Ishikawa (cell line): ENCODE results near the gene POFUT1.

Source experiments
- CEBPB ChIP-seq: IDR thresholded peaks from 2 replicates; pipeline ENCODE4 v1.6.1; 2012
- CREB1 ChIP-seq: IDR thresholded peaks from 2 replicates; pipeline ENCODE4 v1.6.1; 2012; ENCODE audit warnings: low read depth
- EGR1 ChIP-seq: IDR thresholded peaks from 2 replicates; pipeline ENCODE4 v1.6.1; 2012
- EP300 ChIP-seq: IDR thresholded peaks from 2 replicates; pipeline ENCODE4 v1.6.1; 2012; ENCODE audit warnings: borderline replicate concordance
- FOXM1 ChIP-seq: IDR thresholded peaks from 2 replicates; pipeline ENCODE4 v1.6.1; 2012; ENCODE audit warnings: low read depth, borderline replicate concordance
- MAX ChIP-seq: IDR thresholded peaks from 2 replicates; pipeline ENCODE4 v1.6.1; 2012
- NFIC ChIP-seq: IDR thresholded peaks from 2 replicates; pipeline ENCODE4 v1.6.1; 2012
- RAD21 ChIP-seq: IDR thresholded peaks from 2 replicates; pipeline ENCODE4 v1.6.1; 2012; ENCODE audit warnings: low read depth
- REST ChIP-seq: IDR thresholded peaks from 2 replicates; pipeline ENCODE4 v1.6.1; 2012; ENCODE audit warnings: low read depth, mild to moderate bottlenecking
- TAF1 ChIP-seq: IDR thresholded peaks from 2 replicates; pipeline ENCODE4 v1.6.1; 2012; ENCODE audit warnings: low read depth, mild to moderate bottlenecking
- TCF12 ChIP-seq: IDR thresholded peaks from 2 replicates; pipeline ENCODE4 v1.6.1; 2012; ENCODE audit warnings: low read depth
- TEAD4 ChIP-seq: IDR thresholded peaks from 2 replicates; pipeline ENCODE4 v1.6.1; 2012
- USF1 ChIP-seq: IDR thresholded peaks from 2 replicates; pipeline ENCODE4 v1.6.1; 2012
- YY1 ChIP-seq: IDR thresholded peaks from 2 replicates; pipeline ENCODE4 v1.6.1; 2012; ENCODE audit warnings: low read depth
- ZBTB7A ChIP-seq: IDR thresholded peaks from 2 replicates; pipeline ENCODE4 v1.6.1; 2012; ENCODE audit warnings: low read depth

Gene POFUT1

GRCh38 chr20:32190616-32191415 lies 16.9 kb upstream of the POFUT1 start:
- TF ChIP-seq TCF12: no peak
- TF ChIP-seq ZBTB7A: no peak
- no peak for TF ChIP-seq FOXM1
- TF ChIP-seq CREB1: no peak
- TF ChIP-seq EP300: no peak
- TF ChIP-seq USF1: no peak
- no peak for TF ChIP-seq NFIC
- TF ChIP-seq TAF1: no peak
- no peak for TF ChIP-seq RAD21
- no peak for TF ChIP-seq TEAD4
- TF ChIP-seq EGR1: no peak
- TF ChIP-seq YY1: no peak
- no peak for TF ChIP-seq CEBPB
- no peak for TF ChIP-seq MAX
- no peak for TF ChIP-seq REST

- TF ChIP-seq NFIC (no peak), USF1 (no peak), TEAD4 (no peak), CEBPB (no peak), EP300 (no peak), EGR1 (no peak), CREB1 (no peak), TCF12 (no peak), YY1 (no peak), TAF1 (no peak), RAD21 (no peak), ZBTB7A (no peak), MAX (no peak)
These were observed 16.3 kb upstream of the POFUT1 start for GRCh38 chr20:32191422-32191821.

- TF ChIP-seq EGR1: no peak
- TF ChIP-seq YY1: no peak
- no peak for TF ChIP-seq REST
- no peak for TF ChIP-seq TAF1
- no peak for TF ChIP-seq TCF12
- TF ChIP-seq CREB1: no peak
- no peak for TF ChIP-seq CEBPB
- TF ChIP-seq FOXM1: no peak
- no peak for TF ChIP-seq EP300
- TF ChIP-seq TEAD4: no peak
- no peak for TF ChIP-seq ZBTB7A
- no peak for TF ChIP-seq RAD21
- TF ChIP-seq USF1: no peak
- TF ChIP-seq NFIC: no peak
- no peak for TF ChIP-seq MAX
These were observed 15.8 kb upstream of the POFUT1 start for GRCh38 chr20:32191873-32192272.

GRCh38 chr20:32192698-32193097 lies 15.0 kb upstream of the POFUT1 start:
- TF ChIP-seq EP300 (no peak), MAX (no peak), TCF12 (no peak), FOXM1 (no peak), EGR1 (no peak), TAF1 (no peak), CEBPB (no peak), CREB1 (no peak), USF1 (no peak), RAD21 (no peak), ZBTB7A (no peak), REST (no peak), NFIC (no peak), YY1 (no peak), TEAD4 (no peak)
